Ascending aorta (tissue), 2 donors: ENCODE results near the gene GPR62. TPM values are rescaled to one million over a fixed set of nuclear protein-coding genes. Genes with fewer than 3 reads are reported as not detected.

Experiments used
- DNase-seq, 2 donors: peaks; one replicate each; pipeline ENCODE4 v3.0.0-alpha.2; 2019; ENCODE audit warnings: low spot score in 2 of 2
- H3K27ac ChIP-seq, 2 donors: fragments of 200-600 bp; sonication (generic); one replicate each; pipeline ENCODE4 v1.5.1; 2016 to 2017; ENCODE audit warnings: mild to moderate bottlenecking in 1 of 2
- H3K27me3 ChIP-seq: fragments of 200-600 bp; sonication (generic); one replicate; pipeline ENCODE4 v1.5.1; 2017
- H3K36me3 ChIP-seq, 2 donors: fragments of 200-600 bp; sonication (generic); one replicate each; pipeline ENCODE4 v1.5.1; 2016
- H3K4me1 ChIP-seq, 2 donors: fragments of 200-600 bp; sonication (generic); one replicate each; pipeline ENCODE4 v1.5.1; 2016 to 2017; ENCODE audit warnings: mild to moderate bottlenecking in 1 of 2
- H3K4me3 ChIP-seq, 2 donors: fragments of 200-600 bp; sonication (generic); one replicate each; pipeline ENCODE4 v1.5.1; 2016 to 2017; ENCODE audit warnings: mild to moderate bottlenecking in 1 of 2
- H3K9me3 ChIP-seq, 2 donors: fragments of 200-600 bp; sonication (generic); one replicate each; pipeline ENCODE4 v1.5.1; 2016
- CTCF ChIP-seq, 3 experiments: fragments of 200-600 bp in 2 of 3; fragments of 450-650 bp in 1 of 3; sonication (generic) in 2 of 3; IDR thresholded peaks; one replicate each; pipeline ENCODE4 v1.5.1; 2016 to 2019; ENCODE audit warnings: antibody characterized with exemption in 3 of 3, mild to moderate bottlenecking in 1 of 3, moderate library complexity in 1 of 3
- intact Hi-C: fragments of 100-400 bp; cut with DNase I; formaldehyde crosslinking; loops from one replicate; pipeline ENCODE4 v1.15.1; 2023
- total RNA-seq: library from RNA; depleted of rRNA; stranded (reverse); fragments of >200 nt; gene quantifications from one replicate; pipeline ENCODE4 v1.1.0, GENCODE V29; 2016

GPR62 gene
- total RNA-seq, 1 donor from 2014 or later, result not detected

DNA sequence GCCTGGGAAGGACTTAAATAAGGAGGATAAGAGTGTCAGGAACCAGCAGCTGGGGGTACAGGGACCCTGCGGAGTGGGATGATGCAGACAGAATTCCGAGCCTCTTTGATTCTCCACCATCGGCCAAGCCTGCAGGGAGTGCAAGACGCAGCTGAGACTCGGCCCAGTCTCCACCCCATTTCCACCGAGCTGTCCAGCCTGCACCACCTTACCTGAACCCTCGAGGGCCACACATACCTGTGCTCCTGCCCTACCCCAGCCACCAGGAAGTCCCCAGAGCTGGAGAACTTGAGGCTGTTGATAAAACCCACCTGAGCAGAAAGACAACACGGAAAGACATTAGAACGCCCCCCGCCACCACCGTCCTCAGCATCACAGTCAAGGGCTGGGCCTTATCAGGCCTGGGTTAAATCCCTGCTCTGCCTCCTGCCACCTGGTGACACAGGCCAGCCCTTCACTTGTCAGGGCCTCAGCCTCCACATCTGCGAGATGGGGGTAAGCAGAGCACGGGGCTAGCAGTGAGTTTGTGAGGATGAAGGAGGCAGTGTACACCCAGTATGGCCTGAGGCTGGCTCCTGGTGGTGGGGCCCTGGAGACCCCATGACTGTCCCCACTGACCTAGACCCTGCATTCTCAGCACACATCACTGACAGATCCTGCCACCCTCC lies 21.6 kb upstream of the GPR62 start:
- intact Hi-C loops, result no loop called here
- H3K27me3 ChIP-seq, result no peaks in the 10 kb centered on the region
- H3K36me3 ChIP-seq, result peaks cover 48 to 64% of the 10 kb centered on the region in 2 donors
- H3K4me3 ChIP-seq, result no peak overlapping the region
- TF ChIP-seq CTCF (IDR thresholded peaks at IDR 0.05), result no peak
- no peaks in the 10 kb centered on the region for H3K4me1 ChIP-seq
- no peak overlapping the region for H3K27ac ChIP-seq
- no peaks in the 10 kb centered on the region for H3K9me3 ChIP-seq
- peak in 1 of 2 donors; percentile 45 for DNase-seq

- DNase-seq, result peak in 1 of 2 donors; percentile 58
- no peak overlapping the region for H3K27ac ChIP-seq
- intact Hi-C loops, result no loop called here
- H3K9me3 ChIP-seq, result no peaks in the 10 kb centered on the region
- H3K4me1 ChIP-seq, result no peaks in the 10 kb centered on the region
- peaks cover 48 to 67% of the 10 kb centered on the region in 2 donors for H3K36me3 ChIP-seq
- no peak for TF ChIP-seq CTCF (IDR thresholded peaks at IDR 0.05)
- H3K27me3 ChIP-seq, result no peaks in the 10 kb centered on the region
- no peak overlapping the region for H3K4me3 ChIP-seq
Measured at GRCh38 chr3:51934139-51934850, 20.9 kb upstream of the GPR62 start.

DNA sequence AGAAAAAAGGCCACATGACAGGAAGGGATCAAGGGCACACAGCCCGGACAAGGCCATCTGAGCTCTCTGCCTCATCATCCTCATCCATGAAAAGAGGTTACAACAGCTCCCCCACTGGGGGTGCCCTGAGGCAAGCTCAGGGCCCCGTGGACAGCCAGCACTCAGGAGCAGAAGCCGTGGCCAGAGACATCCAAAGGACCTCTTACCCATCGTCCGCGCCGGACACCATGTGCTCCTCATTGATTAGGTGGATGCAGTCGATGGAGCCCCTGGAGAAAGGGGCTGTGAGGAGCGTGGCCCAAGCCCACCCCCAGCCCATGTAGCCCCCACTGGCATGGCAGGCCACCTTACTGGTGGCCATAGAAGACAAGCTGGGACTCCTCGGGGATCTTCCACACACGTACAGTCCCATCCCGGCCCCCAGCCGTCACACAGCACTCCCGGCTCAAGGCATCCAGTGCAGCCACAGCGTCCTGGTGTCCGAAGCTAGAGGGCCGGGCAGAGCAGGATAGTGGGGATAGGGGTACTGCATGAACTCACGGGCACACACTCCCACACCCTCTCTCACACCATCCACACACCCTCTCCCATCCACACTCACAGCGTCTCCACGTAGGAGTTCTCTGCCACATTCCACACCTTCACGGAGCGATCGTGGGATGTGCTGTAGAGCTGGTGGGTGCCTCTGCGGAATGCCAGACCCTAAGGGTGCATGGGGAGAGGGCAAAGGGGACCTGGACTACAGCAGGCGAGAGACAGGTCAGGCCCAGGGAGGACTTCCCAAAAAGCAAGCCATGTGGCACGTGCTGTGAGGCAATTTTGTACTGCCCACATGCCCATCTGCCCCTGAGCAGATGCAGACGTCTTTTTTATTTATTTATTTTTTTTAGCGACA lies 19.9 kb upstream of the GPR62 start:
- Histone ChIP-seq H3K27ac (no peak overlapping the region), H3K36me3 (peaks cover 48 to 67% of the 10 kb centered on the region in 2 donors), H3K4me1 (no peaks in the 10 kb centered on the region), H3K4me3 (no peak overlapping the region), H3K9me3 (no peaks in the 10 kb centered on the region), H3K27me3 (no peaks in the 10 kb centered on the region)
- intact Hi-C loops, result no loop called here
- TF ChIP-seq CTCF (IDR thresholded peaks at IDR 0.05), result no peak
- peak in 1 of 2 donors; percentile 60 for DNase-seq

GRCh38 chr3:51935886-51936755 lies 19.1 kb upstream of the GPR62 start:
- H3K4me3 ChIP-seq, result no peak overlapping the region
- H3K27me3 ChIP-seq, result no peaks in the 10 kb centered on the region
- peaks cover 48 to 67% of the 10 kb centered on the region in 2 donors for H3K36me3 ChIP-seq
- TF ChIP-seq CTCF (IDR thresholded peaks at IDR 0.05), result no peak
- H3K9me3 ChIP-seq, result no peaks in the 10 kb centered on the region
- intact Hi-C loops, result no loop called here
- peaks cover 0 to 5% of the 10 kb centered on the region in 2 donors for H3K4me1 ChIP-seq
- no peak overlapping the region for H3K27ac ChIP-seq
- DNase-seq, result peak in 1 of 2 donors; percentile 50

- TF ChIP-seq CTCF (IDR thresholded peaks at IDR 0.05), result no peak
- intact Hi-C loops, result no loop called here
- Histone ChIP-seq H3K27me3 (no peaks in the 10 kb centered on the region), H3K36me3 (peaks cover 48 to 67% of the 10 kb centered on the region in 2 donors), H3K4me1 (peaks cover 0 to 10% of the 10 kb centered on the region in 2 donors), H3K27ac (no peak overlapping the region), H3K4me3 (no peak overlapping the region), H3K9me3 (no peaks in the 10 kb centered on the region)
- peak in 1 of 2 donors; percentile 52 for DNase-seq
Measured at GRCh38 chr3:51937014-51937413, 18.2 kb upstream of the GPR62 start.
